ENCODE results near the gene NOLC1. TPM values are rescaled to one million over a fixed set of nuclear protein-coding genes. Genes with fewer than 3 reads are reported as not detected.

NOLC1 gene
- total and polyA plus RNA-seq, 4 donors: 11.6 to 26.3 (median 20.4) TPM

- Histone ChIP-seq H3K9me3 (ENCODE audit: control insufficient read depth in 4 of 4, low read length in 3 of 4) (no peaks in the 10 kb centered on the region), H3K27ac (ENCODE audit: low read depth in 1 of 2, low read length in 2 of 2) (no peak overlapping the region), H3K36me3 (ENCODE audit: control insufficient read depth in 4 of 4, insufficient read depth in 3 of 4, low read depth in 1 of 4, low read length in 3 of 4) (peaks cover 16 to 64% (median 35%) of the 10 kb centered on the region in 4 donors), H3K27me3 (ENCODE audit: control insufficient read depth in 4 of 4, insufficient read depth in 4 of 4, low read length in 3 of 4) (no peaks in the 10 kb centered on the region), H3K9ac (ENCODE audit: low read depth in 1 of 2, low read length in 2 of 2) (no peak overlapping the region), H3K4me3 (ENCODE audit: low read depth in 1 of 3, low read length in 3 of 3) (no peak overlapping the region), H3K4me1 (ENCODE audit: control insufficient read depth in 4 of 4, insufficient read depth in 4 of 4, low read length in 3 of 4) (no peaks in the 10 kb centered on the region)
- DNase-seq (ENCODE audit: low spot score): no peak
- WGBS: 94% methylated on average over 5 of the region's 5 CpGs
- TF ChIP-seq GABPA (IDR thresholded peaks at IDR 0.05 in 1 of 2, conservative IDR thresholded peaks at IDR 0.05 in 1 of 2): no peak
- TF ChIP-seq NR2F2 (IDR thresholded peaks at IDR 0.05): no peak
- no peak for TF ChIP-seq RAD21 (IDR thresholded peaks at IDR 0.05)
- no peak for TF ChIP-seq JUND (IDR thresholded peaks at IDR 0.05)
- TF ChIP-seq, protein P1, sequence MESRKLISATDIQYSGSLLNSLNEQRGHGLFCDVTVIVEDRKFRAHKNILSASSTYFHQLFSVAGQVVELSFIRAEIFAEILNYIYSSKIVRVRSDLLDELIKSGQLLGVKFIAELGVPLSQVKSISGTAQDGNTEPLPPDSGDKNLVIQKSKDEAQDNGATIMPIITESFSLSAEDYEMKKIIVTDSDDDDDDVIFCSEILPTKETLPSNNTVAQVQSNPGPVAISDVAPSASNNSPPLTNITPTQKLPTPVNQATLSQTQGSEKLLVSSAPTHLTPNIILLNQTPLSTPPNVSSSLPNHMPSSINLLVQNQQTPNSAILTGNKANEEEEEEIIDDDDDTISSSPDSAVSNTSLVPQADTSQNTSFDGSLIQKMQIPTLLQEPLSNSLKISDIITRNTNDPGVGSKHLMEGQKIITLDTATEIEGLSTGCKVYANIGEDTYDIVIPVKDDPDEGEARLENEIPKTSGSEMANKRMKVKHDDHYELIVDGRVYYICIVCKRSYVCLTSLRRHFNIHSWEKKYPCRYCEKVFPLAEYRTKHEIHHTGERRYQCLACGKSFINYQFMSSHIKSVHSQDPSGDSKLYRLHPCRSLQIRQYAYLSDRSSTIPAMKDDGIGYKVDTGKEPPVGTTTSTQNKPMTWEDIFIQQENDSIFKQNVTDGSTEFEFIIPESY (IDR thresholded peaks at IDR 0.05): no peak
- TF ChIP-seq HNF4A (conservative IDR thresholded peaks at IDR 0.05): no peak
- TF ChIP-seq FOXA2 (IDR thresholded peaks at IDR 0.05): no peak
- TF ChIP-seq EGR1 (IDR thresholded peaks at IDR 0.05; ENCODE audit: low read depth in 2 of 2): no peak
- TF ChIP-seq TAF1 (conservative IDR thresholded peaks at IDR 0.05): no peak
- TF ChIP-seq YY1 (IDR thresholded peaks at IDR 0.05): no peak
- TF ChIP-seq CTCF (IDR thresholded peaks at IDR 0.05; ENCODE audit: low read depth, low read length, missing input control): no peak
- TF ChIP-seq, protein P2, sequence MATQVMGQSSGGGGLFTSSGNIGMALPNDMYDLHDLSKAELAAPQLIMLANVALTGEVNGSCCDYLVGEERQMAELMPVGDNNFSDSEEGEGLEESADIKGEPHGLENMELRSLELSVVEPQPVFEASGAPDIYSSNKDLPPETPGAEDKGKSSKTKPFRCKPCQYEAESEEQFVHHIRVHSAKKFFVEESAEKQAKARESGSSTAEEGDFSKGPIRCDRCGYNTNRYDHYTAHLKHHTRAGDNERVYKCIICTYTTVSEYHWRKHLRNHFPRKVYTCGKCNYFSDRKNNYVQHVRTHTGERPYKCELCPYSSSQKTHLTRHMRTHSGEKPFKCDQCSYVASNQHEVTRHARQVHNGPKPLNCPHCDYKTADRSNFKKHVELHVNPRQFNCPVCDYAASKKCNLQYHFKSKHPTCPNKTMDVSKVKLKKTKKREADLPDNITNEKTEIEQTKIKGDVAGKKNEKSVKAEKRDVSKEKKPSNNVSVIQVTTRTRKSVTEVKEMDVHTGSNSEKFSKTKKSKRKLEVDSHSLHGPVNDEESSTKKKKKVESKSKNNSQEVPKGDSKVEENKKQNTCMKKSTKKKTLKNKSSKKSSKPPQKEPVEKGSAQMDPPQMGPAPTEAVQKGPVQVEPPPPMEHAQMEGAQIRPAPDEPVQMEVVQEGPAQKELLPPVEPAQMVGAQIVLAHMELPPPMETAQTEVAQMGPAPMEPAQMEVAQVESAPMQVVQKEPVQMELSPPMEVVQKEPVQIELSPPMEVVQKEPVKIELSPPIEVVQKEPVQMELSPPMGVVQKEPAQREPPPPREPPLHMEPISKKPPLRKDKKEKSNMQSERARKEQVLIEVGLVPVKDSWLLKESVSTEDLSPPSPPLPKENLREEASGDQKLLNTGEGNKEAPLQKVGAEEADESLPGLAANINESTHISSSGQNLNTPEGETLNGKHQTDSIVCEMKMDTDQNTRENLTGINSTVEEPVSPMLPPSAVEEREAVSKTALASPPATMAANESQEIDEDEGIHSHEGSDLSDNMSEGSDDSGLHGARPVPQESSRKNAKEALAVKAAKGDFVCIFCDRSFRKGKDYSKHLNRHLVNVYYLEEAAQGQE (IDR thresholded peaks at IDR 0.05): no peak
- TF ChIP-seq, protein P3, sequence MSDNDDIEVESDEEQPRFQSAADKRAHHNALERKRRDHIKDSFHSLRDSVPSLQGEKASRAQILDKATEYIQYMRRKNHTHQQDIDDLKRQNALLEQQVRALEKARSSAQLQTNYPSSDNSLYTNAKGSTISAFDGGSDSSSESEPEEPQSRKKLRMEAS (IDR thresholded peaks at IDR 0.05): no peak
- TF ChIP-seq HNF4G (IDR thresholded peaks at IDR 0.05): no peak
These were observed 11.2 kb upstream of the NOLC1 start for GRCh38 chr10:102140913-102141540.

- 90% methylated on average over 4 of the region's 4 CpGs for WGBS
- no peak for DNase-seq (ENCODE audit: low spot score)
- no peak overlapping the region for H3K27ac ChIP-seq (ENCODE audit: low read depth in 1 of 2, low read length in 2 of 2)
- TF ChIP-seq JUND (IDR thresholded peaks at IDR 0.05) (no peak), RAD21 (IDR thresholded peaks at IDR 0.05) (no peak), SP1 (IDR thresholded peaks at IDR 0.05) (no peak), NR2F2 (IDR thresholded peaks at IDR 0.05) (no peak), FOXA2 (IDR thresholded peaks at IDR 0.05) (no peak), YY1 (IDR thresholded peaks at IDR 0.05) (no peak), CTCF (IDR thresholded peaks at IDR 0.05; ENCODE audit: low read depth, low read length, missing input control) (no peak), GABPA (IDR thresholded peaks at IDR 0.05 in 1 of 2, conservative IDR thresholded peaks at IDR 0.05 in 1 of 2) (no peak), HNF4A (conservative IDR thresholded peaks at IDR 0.05) (no peak), FOXA1 (IDR thresholded peaks at IDR 0.05) (no peak), TAF1 (conservative IDR thresholded peaks at IDR 0.05) (no peak)
- TF ChIP-seq, protein P1 (IDR thresholded peaks at IDR 0.05): no peak
- TF ChIP-seq, protein P4, sequence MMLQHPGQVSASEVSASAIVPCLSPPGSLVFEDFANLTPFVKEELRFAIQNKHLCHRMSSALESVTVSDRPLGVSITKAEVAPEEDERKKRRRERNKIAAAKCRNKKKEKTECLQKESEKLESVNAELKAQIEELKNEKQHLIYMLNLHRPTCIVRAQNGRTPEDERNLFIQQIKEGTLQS (IDR thresholded peaks at IDR 0.05): no peak
- TF ChIP-seq, protein P3 (IDR thresholded peaks at IDR 0.05): no peak
These were observed 10.5 kb upstream of the NOLC1 start for GRCh38 chr10:102141583-102142107.

More at GRCh38 chr10:102141583-102142107, 10.5 kb upstream of the NOLC1 start:
- Histone ChIP-seq H3K9ac (ENCODE audit: low read depth in 1 of 2, low read length in 2 of 2) (no peak overlapping the region), H3K27me3 (ENCODE audit: control insufficient read depth in 4 of 4, insufficient read depth in 4 of 4, low read length in 3 of 4) (no peaks in the 10 kb centered on the region), H3K4me3 (ENCODE audit: low read depth in 1 of 3, low read length in 3 of 3) (no peak overlapping the region), H3K9me3 (ENCODE audit: control insufficient read depth in 4 of 4, low read length in 3 of 4) (no peaks in the 10 kb centered on the region), H3K4me1 (ENCODE audit: control insufficient read depth in 4 of 4, insufficient read depth in 4 of 4, low read length in 3 of 4) (no peaks in the 10 kb centered on the region), H3K36me3 (ENCODE audit: control insufficient read depth in 4 of 4, insufficient read depth in 3 of 4, low read depth in 1 of 4, low read length in 3 of 4) (peaks cover 16 to 70% (median 35%) of the 10 kb centered on the region in 4 donors)

Measured in liver (tissue), 9 donors.